H9 (cell line): ENCODE data around the gene RPL39L. TPM values are rescaled to one million over a fixed set of nuclear protein-coding genes. Genes with fewer than 3 reads are reported as not detected.

Experiments used
- DNase-seq: peaks from one replicate; pipeline ENCODE4 v3.0.0-alpha.2; 2017
- H2AFZ ChIP-seq: one replicate; pipeline ENCODE4 v1.6.1; 2013; ENCODE audit warnings: mild to moderate bottlenecking, low read length, control low read depth, moderate library complexity
- H2AK5ac ChIP-seq: 2 replicates; pipeline ENCODE4 v1.6.1; 2013; ENCODE audit warnings: low read length, control low read depth, mixed read lengths; ENCODE audit not compliant: insufficient read length
- H2BK120ac ChIP-seq: one replicate; pipeline ENCODE4 v1.6.1; 2013; ENCODE audit warnings: low read depth, mild to moderate bottlenecking, low read length, control low read depth, inconsistent platforms; ENCODE audit not compliant: poor library complexity, severe bottlenecking
- H2BK12ac ChIP-seq: 2 replicates; pipeline ENCODE4 v1.6.1; 2013; ENCODE audit warnings: low read length, control low read depth, mixed read lengths, low read depth; ENCODE audit not compliant: insufficient read length
- H2BK15ac ChIP-seq: 2 replicates; pipeline ENCODE4 v1.6.1; 2013; ENCODE audit warnings: low read depth, low read length, control low read depth
- H2BK20ac ChIP-seq: one replicate; pipeline ENCODE4 v1.6.1; 2013; ENCODE audit warnings: low read depth, mild to moderate bottlenecking, low read length, control low read depth, inconsistent platforms; ENCODE audit not compliant: poor library complexity, severe bottlenecking
- H2BK5ac ChIP-seq: 2 replicates; pipeline ENCODE4 v1.6.1; 2013; ENCODE audit warnings: low read length, control low read depth, mixed read lengths; ENCODE audit not compliant: insufficient read length
- H3K14ac ChIP-seq: 2 replicates; pipeline ENCODE4 v1.6.1; 2013; ENCODE audit warnings: low read length, control low read depth; ENCODE audit not compliant: insufficient read depth
- H3K18ac ChIP-seq: 2 replicates; pipeline ENCODE4 v1.6.1; 2013; ENCODE audit warnings: low read depth, mild to moderate bottlenecking, mixed read lengths, low read length, control low read depth; ENCODE audit not compliant: insufficient read length
- H3K23ac ChIP-seq: 2 replicates; pipeline ENCODE4 v1.6.1; 2013; ENCODE audit warnings: low read length, control low read depth, mixed read lengths, low read depth; ENCODE audit not compliant: insufficient read length
- H3K23me2 ChIP-seq: 2 replicates; pipeline ENCODE4 v1.6.1; 2013; ENCODE audit warnings: low read depth, mild to moderate bottlenecking, mixed read lengths, low read length, control low read depth; ENCODE audit not compliant: insufficient read length, poor library complexity, severe bottlenecking
- H3K27ac ChIP-seq: 2 replicates; pipeline ENCODE4 v1.5.1; 2013; ENCODE audit warnings: low read length, control low read depth, mixed read lengths, low read depth; ENCODE audit not compliant: insufficient read length
- H3K27me3 ChIP-seq: 2 replicates; pipeline ENCODE4 v1.6.1; 2013; ENCODE audit warnings: low read length, control low read depth, inconsistent platforms; ENCODE audit not compliant: insufficient read depth
- H3K4ac ChIP-seq: 2 replicates; pipeline ENCODE4 v1.6.1; 2013; ENCODE audit warnings: low read depth, mild to moderate bottlenecking, control low read depth, inconsistent platforms, low read length, moderate library complexity
- H3K4me1 ChIP-seq: 2 replicates; pipeline ENCODE4 v1.6.1; 2013; ENCODE audit warnings: low read length, control low read depth, inconsistent platforms; ENCODE audit not compliant: insufficient read depth
- H3K4me2 ChIP-seq: 2 replicates; pipeline ENCODE4 v1.6.1; 2013; ENCODE audit warnings: low read length, control low read depth, mixed read lengths; ENCODE audit not compliant: insufficient read length, insufficient read depth
- H3K56ac ChIP-seq: 2 replicates; pipeline ENCODE4 v1.6.1; 2013; ENCODE audit warnings: low read depth, mild to moderate bottlenecking, mixed read lengths, low read length, control low read depth; ENCODE audit not compliant: insufficient read length
- H3K79me1 ChIP-seq: 2 replicates; pipeline ENCODE4 v1.6.1; 2013; ENCODE audit warnings: low read depth, mild to moderate bottlenecking, moderate library complexity, low read length, control low read depth, inconsistent platforms; ENCODE audit not compliant: insufficient read depth, poor library complexity, severe bottlenecking
- H3K79me2 ChIP-seq: 2 replicates; pipeline ENCODE4 v1.6.1; 2013; ENCODE audit warnings: low read length, control low read depth, inconsistent platforms; ENCODE audit not compliant: insufficient read depth
- H3K9ac ChIP-seq: 2 replicates; pipeline ENCODE4 v1.6.1; 2013; ENCODE audit warnings: low read length, control low read depth, mixed read lengths; ENCODE audit not compliant: insufficient read length; ENCODE audit errors: extremely low read depth
- H3K9me3 ChIP-seq: one replicate; pipeline ENCODE4 v1.6.1; 2013; ENCODE audit warnings: low read depth, low read length, inconsistent platforms; ENCODE audit not compliant: control insufficient read depth
- H3T11ph ChIP-seq: one replicate; pipeline ENCODE4 v1.6.1; 2013; ENCODE audit warnings: mild to moderate bottlenecking, low read length, control low read depth, inconsistent platforms
- H4K20me1 ChIP-seq: one replicate; pipeline ENCODE4 v1.6.1; 2013; ENCODE audit not compliant: control insufficient read depth, insufficient read length, insufficient read depth
- H4K5ac ChIP-seq: 2 replicates; pipeline ENCODE4 v1.6.1; 2013; ENCODE audit warnings: low read depth, mild to moderate bottlenecking, mixed read lengths, low read length, control low read depth; ENCODE audit not compliant: insufficient read length
- H4K8ac ChIP-seq: replicated peaks from 2 replicates; pipeline ENCODE4 v1.6.1; 2013; ENCODE audit warnings: low read length, control low read depth, mixed read lengths, low read depth; ENCODE audit not compliant: insufficient read length
- H4K91ac ChIP-seq: 2 replicates; pipeline ENCODE4 v1.6.1; 2013; ENCODE audit warnings: low read depth, mild to moderate bottlenecking, moderate library complexity, mixed read lengths, low read length, control low read depth; ENCODE audit not compliant: insufficient read length
- H3K27ac Mint-ChIP-seq, 3 experiments: 2 replicates in 2 of 3; 3 replicates in 1 of 3; pipeline ENCODE4 v1.8.0; 2020 to 2021; ENCODE audit warnings: mixed read lengths in 3 of 3, mild to moderate bottlenecking in 1 of 3, moderate library complexity in 1 of 3
- H3K27me3 Mint-ChIP-seq: 2 replicates; pipeline ENCODE4 v1.8.0; 2021; ENCODE audit warnings: low read depth, mild to moderate bottlenecking, moderate library complexity, mixed read lengths
- H3K36me3 Mint-ChIP-seq, 3 experiments: 2 replicates in 2 of 3; 3 replicates in 1 of 3; pipeline ENCODE4 v1.8.0; 2020 to 2021; ENCODE audit warnings: low read depth in 3 of 3, mixed read lengths in 3 of 3; ENCODE audit not compliant: insufficient read depth in 1 of 3
- H3K4me1 Mint-ChIP-seq, 2 experiments: 2 replicates each; pipeline ENCODE4 v1.8.0; 2020; ENCODE audit warnings: mixed read lengths in 2 of 2
- H3K4me3 Mint-ChIP-seq, 2 experiments: 2 replicates in 1 of 2; 3 replicates in 1 of 2; pipeline ENCODE4 v1.8.0; 2020 to 2021; ENCODE audit warnings: mild to moderate bottlenecking in 2 of 2, mixed read lengths in 2 of 2, moderate library complexity in 1 of 2
- H3K9me3 Mint-ChIP-seq, 2 experiments: 2 replicates in 1 of 2; 3 replicates in 1 of 2; pipeline ENCODE4 v1.8.0; 2020; ENCODE audit warnings: mild to moderate bottlenecking in 2 of 2, mixed read lengths in 2 of 2, moderate library complexity in 1 of 2
- CTCF ChIP-seq: fragments of 200-600 bp; sonication (generic); conservative IDR thresholded peaks from 3 replicates; pipeline ENCODE4 v1.8.0; 2021; ENCODE audit warnings: antibody characterized with exemption, mild to moderate bottlenecking
- WGBS: extraction: QIAGEN DNeasy Blood & Tissue Kit; methylation state at CpG from one replicate; pipeline ENCODE4 v1.1.7; 2013; ENCODE audit warnings: missing lambda C conversion rate, low lambda C conversion rate, mixed read lengths; ENCODE audit not compliant: insufficient read length; ENCODE audit errors: extremely low coverage; 5-methylcytosine and 5-hydroxymethylcytosine counted together
- total RNA-seq: library from RNA; stranded (reverse); gene quantifications from 2 replicates; pipeline ENCODE4 v1.2.1, GENCODE V29; 2021

RPL39L gene
- total RNA-seq, 1 experiment from 2014 or later, result 71.7 TPM

GRCh38 chr3:187110156-187110555, 29.1 kb downstream of the RPL39L start:
- Histone ChIP-seq H3K9ac (no peak overlapping the region), H2BK5ac (no peak overlapping the region), H2BK120ac (no peak overlapping the region), H4K5ac (no peak overlapping the region), H3K23me2 (no peaks in the 10 kb centered on the region), H3K27me3 (no peaks in the 10 kb centered on the region), H3K4me1 (no peaks in the 10 kb centered on the region), H3K79me1 (no peaks in the 10 kb centered on the region), H2AK5ac (no peak overlapping the region), H2BK20ac (no peak overlapping the region), H4K8ac (no peak overlapping the region), H3K4me2 (no peak overlapping the region), H4K20me1 (peaks cover 3% of the 10 kb centered on the region), H2BK15ac (no peak overlapping the region), H3K27ac (no peak overlapping the region), H3K79me2 (no peaks in the 10 kb centered on the region), H3K4ac (no peak overlapping the region), H3K14ac (no peak overlapping the region), H3T11ph (no peak overlapping the region), H2BK12ac (no peak overlapping the region), H3K23ac (no peak overlapping the region), H2AFZ (no peak overlapping the region), H3K56ac (no peak overlapping the region), H3K9me3 (no peaks in the 10 kb centered on the region), H4K91ac (no peak overlapping the region), H3K18ac (no peak overlapping the region)
- H3K4me1 Mint-ChIP-seq, result peaks cover 3 to 5% of the 10 kb centered on the region in 2 experiments
- H3K36me3 Mint-ChIP-seq, result no peaks in the 10 kb centered on the region; a peak in 2 of 7 replicates
- WGBS, result no CpG with 5 or more reads among the region's 1 CpG
- TF ChIP-seq CTCF, result no peak
- H3K27me3 Mint-ChIP-seq, result no peaks in the 10 kb centered on the region
- DNase-seq, result no peak
- H3K9me3 Mint-ChIP-seq, result no peaks in the 10 kb centered on the region
- H3K27ac Mint-ChIP-seq, result peak overlapping the region in 1 of 3 experiments; percentile 60; a peak in 2 of 7 replicates
- no peak overlapping the region for H3K4me3 Mint-ChIP-seq
